H1 (cell line): ENCODE data around the gene CDC73. TPM values are rescaled to one million over a fixed set of nuclear protein-coding genes. Genes with fewer than 3 reads are reported as not detected.

Experiments used
- CTCF ChIA-PET: fragments of 300-600 bp; sonication (Branson Sonifier 250); formaldehyde crosslinking; loops from one replicate; lab custom pipeline; 2021; ENCODE audit not compliant: partially characterized antibody; lab: Charles Lee
- POLR2A ChIA-PET: fragments of 300-600 bp; sonication (Branson Sonifier 250); formaldehyde crosslinking; loops from one replicate; lab custom pipeline; 2021; ENCODE audit warnings: inconsistent platforms; ENCODE audit not compliant: partially characterized antibody; lab: Charles Lee
- DNase-seq, 2 experiments: peaks; one replicate each; pipeline versions ENCODE4 v3.0.0 to v3.0.0-alpha.2; 2010 to 2022; ENCODE audit warnings: low spot score in 2 of 2, low read depth in 1 of 2, mixed read lengths in 1 of 2
- FAIRE-seq: peaks from 2 replicates; lab custom pipeline; 2011; peaks lifted over from hg19 to GRCh38; lab: Jason Lieb, UNC
- H2AFZ ChIP-seq: 2 replicates; pipeline ENCODE4 v1.8.1; 2012; ENCODE audit warnings: low read length, inconsistent platforms
- H2AK5ac ChIP-seq: 2 replicates; pipeline ENCODE4 v1.6.1; 2013; ENCODE audit warnings: low read depth, low read length
- H2BK120ac ChIP-seq: replicated peaks from 2 replicates; pipeline ENCODE3; 2013; ENCODE audit warnings: low read depth, low read length, inconsistent platforms
- H2BK12ac ChIP-seq: 2 replicates; pipeline ENCODE4 v1.6.1; 2013; ENCODE audit warnings: low read depth, low read length
- H2BK15ac ChIP-seq: 2 replicates; pipeline ENCODE4 v1.6.1; 2013; ENCODE audit warnings: low read length
- H2BK20ac ChIP-seq: 2 replicates; pipeline ENCODE4 v1.6.1; 2013; ENCODE audit warnings: low read length
- H2BK5ac ChIP-seq: 2 replicates; pipeline ENCODE4 v1.6.1; 2013; ENCODE audit warnings: low read depth, low read length
- H3K14ac ChIP-seq: 2 replicates; pipeline ENCODE4 v1.6.1; 2013; ENCODE audit warnings: inconsistent platforms; ENCODE audit not compliant: insufficient read length
- H3K18ac ChIP-seq: 2 replicates; pipeline ENCODE4 v1.6.1; 2013; ENCODE audit warnings: low read length; ENCODE audit errors: extremely low read depth
- H3K23ac ChIP-seq: 2 replicates; pipeline ENCODE4 v1.6.1; 2013; ENCODE audit warnings: inconsistent platforms; ENCODE audit not compliant: insufficient read length
- H3K23me2 ChIP-seq: 2 replicates; pipeline ENCODE4 v1.6.1; 2013; ENCODE audit warnings: low read depth, low read length
- H3K27ac ChIP-seq: 2 replicates; pipeline ENCODE4 v1.6.1; 2011; ENCODE audit warnings: low read depth, low read length, inconsistent platforms
- H3K27me3 ChIP-seq, 4 experiments: replicated peaks in 1 of 4; 1 replicate in 1 of 4; 2 replicates in 3 of 4; pipeline versions ENCODE4 v1.6.1 to v1.8.1; 2011 to 2013; ENCODE audit warnings: low read length in 3 of 4, mild to moderate bottlenecking in 3 of 4, inconsistent platforms in 2 of 4, mixed read lengths in 2 of 4, moderate library complexity in 1 of 4; ENCODE audit not compliant: control insufficient read depth in 3 of 4, insufficient read depth in 3 of 4; ENCODE audit errors: extremely low read depth in 1 of 4
- H3K36me3 ChIP-seq, 4 experiments: 2 replicates each; pipeline versions ENCODE4 v1.6.1 to v1.8.1; 2011 to 2013; ENCODE audit warnings: mild to moderate bottlenecking in 4 of 4, low read length in 3 of 4, moderate library complexity in 2 of 4, control low read depth in 1 of 4, inconsistent platforms in 1 of 4; ENCODE audit not compliant: insufficient read depth in 4 of 4, control insufficient read depth in 2 of 4
- H3K4ac ChIP-seq: replicated peaks from 2 replicates; pipeline ENCODE3; 2013; ENCODE audit warnings: low read length, low read depth, mixed read lengths, inconsistent platforms; ENCODE audit not compliant: insufficient read length
- H3K4me1 ChIP-seq, 4 experiments: replicated peaks in 1 of 4; 1 replicate in 1 of 4; 2 replicates in 3 of 4; pipeline versions ENCODE4 v1.6.1 to v1.8.1; 2011 to 2013; ENCODE audit warnings: low read length in 3 of 4, inconsistent platforms in 2 of 4, mixed read lengths in 1 of 4; ENCODE audit not compliant: insufficient read depth in 4 of 4, control insufficient read depth in 3 of 4
- H3K4me2 ChIP-seq, 2 experiments: 2 replicates each; pipeline versions ENCODE4 v1.6.1 to v1.8.1; 2011 to 2013; ENCODE audit warnings: low read depth in 2 of 2, low read length in 2 of 2, control low read depth in 1 of 2, inconsistent platforms in 1 of 2, mild to moderate bottlenecking in 1 of 2; ENCODE audit not compliant: insufficient read depth in 1 of 2
- H3K4me3 ChIP-seq, 4 experiments: fragments of 200-600, 300-600 bp in 1 of 4; sonication (generic), shearing (Covaris generic), sonication (Bioruptor Twin) in 1 of 4; 2 replicates each; pipeline versions ENCODE4 v1.5.1 to v1.8.1; 2011 to 2016; ENCODE audit warnings: low read length in 4 of 4, low read depth in 3 of 4, control low read depth in 2 of 4, inconsistent platforms in 2 of 4, mild to moderate bottlenecking in 2 of 4, mixed read lengths in 1 of 4, moderate library complexity in 1 of 4; ENCODE audit not compliant: insufficient read depth in 2 of 4; ENCODE audit errors: extremely low read depth in 1 of 4
- H3K56ac ChIP-seq: replicated peaks from 2 replicates; pipeline ENCODE3; 2013; ENCODE audit warnings: low read depth, mild to moderate bottlenecking, mixed read lengths, low read length, inconsistent platforms; ENCODE audit not compliant: insufficient read length
- H3K79me1 ChIP-seq: 2 replicates; pipeline ENCODE4 v1.6.1; 2013; ENCODE audit warnings: low read depth, low read length, control low read depth
- H3K79me2 ChIP-seq, 2 experiments: 2 replicates each; pipeline versions ENCODE4 v1.6.1 to v1.8.1; 2012 to 2013; ENCODE audit warnings: low read length in 2 of 2, mild to moderate bottlenecking in 2 of 2, inconsistent platforms in 1 of 2; ENCODE audit not compliant: insufficient read depth in 2 of 2, control insufficient read depth in 1 of 2
- H3K9ac ChIP-seq, 4 experiments: replicated peaks in 1 of 4; 1 replicate in 1 of 4; 2 replicates in 3 of 4; pipeline versions ENCODE4 v1.6.1 to v1.8.1; 2011 to 2013; ENCODE audit warnings: low read depth in 3 of 4, low read length in 3 of 4, control low read depth in 2 of 4, mild to moderate bottlenecking in 2 of 4, moderate library complexity in 2 of 4, inconsistent platforms in 1 of 4; ENCODE audit errors: extremely low read depth in 1 of 4
- H3K9me3 ChIP-seq, 2 experiments: 2 replicates each; pipeline versions ENCODE4 v1.6.1 to v1.8.1; 2012 to 2013; ENCODE audit warnings: mild to moderate bottlenecking in 2 of 2, moderate library complexity in 2 of 2, control low read depth in 1 of 2, inconsistent platforms in 1 of 2, low read depth in 1 of 2, low read length in 1 of 2, mixed read lengths in 1 of 2; ENCODE audit not compliant: insufficient read depth in 2 of 2
- H4K20me1 ChIP-seq, 2 experiments: replicated peaks in 1 of 2; 2 replicates each; pipeline versions ENCODE3 to v1.8.1; 2011 to 2013; ENCODE audit warnings: inconsistent platforms in 2 of 2, low read length in 2 of 2, mild to moderate bottlenecking in 1 of 2; ENCODE audit not compliant: insufficient read depth in 2 of 2, control insufficient read depth in 1 of 2
- H4K5ac ChIP-seq: 2 replicates; pipeline ENCODE4 v1.6.1; 2013; ENCODE audit warnings: low read length, low read depth, mixed read lengths, inconsistent platforms; ENCODE audit not compliant: insufficient read length
- H4K8ac ChIP-seq: 2 replicates; pipeline ENCODE4 v1.8.0; 2013; ENCODE audit warnings: mild to moderate bottlenecking, moderate library complexity, low read length, inconsistent platforms; ENCODE audit not compliant: insufficient read depth; ENCODE audit errors: extremely low read depth
- H4K91ac ChIP-seq: replicated peaks from 2 replicates; pipeline ENCODE3; 2013; ENCODE audit warnings: low read length, mixed read lengths, inconsistent platforms; ENCODE audit not compliant: insufficient read length
- BCL11A ChIP-seq, 2 experiments: IDR thresholded peaks; one replicate each; pipeline ENCODE4 v1.6.1; 2011; ENCODE audit warnings: low read depth in 2 of 2, low read length in 2 of 2, mild to moderate bottlenecking in 2 of 2
- E2F6 ChIP-seq: IDR thresholded peaks from 2 replicates; pipeline ENCODE4 v1.6.1; 2012; ENCODE audit warnings: inconsistent platforms
- EGR1 ChIP-seq: IDR thresholded peaks from 2 replicates; pipeline ENCODE4 v1.6.1; 2011; ENCODE audit warnings: low read depth, low read length, borderline replicate concordance
- KDM4A ChIP-seq: IDR thresholded peaks from one replicate; pipeline ENCODE4 v1.7.1; 2012; ENCODE audit warnings: low read depth, mild to moderate bottlenecking, moderate library complexity, low read length, inconsistent platforms; ENCODE audit not compliant: severe bottlenecking
- SRF ChIP-seq: IDR thresholded peaks from 2 replicates; pipeline ENCODE4 v1.6.1; 2011; ENCODE audit warnings: mild to moderate bottlenecking, low read depth, low read length, moderate library complexity
- WGBS, 2 experiments: shearing (Covaris generic) in 1 of 2; methylation state at CpG; one replicate each; pipeline versions ENCODE4 v1.1.6 to v1.1.7; 2013 to 2015; ENCODE audit warnings: low lambda C conversion rate in 2 of 2, mixed read lengths in 2 of 2, inconsistent platforms in 1 of 2, low coverage in 1 of 2, missing lambda C conversion rate in 1 of 2; ENCODE audit not compliant: insufficient replicate concordance in 2 of 2, insufficient coverage in 1 of 2, insufficient read length in 1 of 2; ENCODE audit errors: extremely low coverage in 1 of 2, missing lambda C conversion rate in 1 of 2; 5-methylcytosine and 5-hydroxymethylcytosine counted together
- polyA plus RNA-seq, 7 experiments: library from polyadenylated mRNA; depleted of rRNA in 3 of 7; stranded (reverse) in 5 of 7; unstranded in 2 of 7; fragments of >200 nt in 5 of 7; fragments of 200-250 nt in 2 of 7; gene quantifications; 1 replicate in 5 of 7; 2 replicates in 1 of 7; 4 replicates in 1 of 7; pipeline versions ENCODE4 v1.2.1 to v1.2.3, GENCODE V29; 2011 to 2013; ENCODE audit warnings: missing spikeins in 2 of 7, mixed read lengths in 2 of 7
- total RNA-seq: library from RNA; stranded (reverse); fragmentation: NEBNext Ultra II Directional; extraction: Animal tissue kit (Norgen Biotek cat#: 25700); gene quantifications from 2 replicates; pipeline ENCODE4 v1.2.1, GENCODE V29; 2021

Gene CDC73
- total and polyA plus RNA-seq, 2 of the 8 experiments (the other 6 are each of a cell fraction or from before 2014, with no cell fraction given) = 9.8 to 64.0 TPM

- Histone ChIP-seq H4K8ac (no peak overlapping the region), H2BK120ac (no peak overlapping the region), H3K9me3 (no peaks in the 10 kb centered on the region), H3K9ac (no peak overlapping the region), H3K79me2 (peaks cover 5 to 72% of the 10 kb centered on the region in 2 experiments), H2AFZ (no peak overlapping the region), H3K23me2 (no peaks in the 10 kb centered on the region; the same call in 1 of the 2 replicates), H2BK5ac (no peak overlapping the region), H3K36me3 (peaks cover 3 to 23% (median 8%) of the 10 kb centered on the region in 4 experiments), H2BK20ac (no peak overlapping the region), H3K18ac (no peak overlapping the region), H4K5ac (no peak overlapping the region), H3K4me2 (no peak overlapping the region), H3K23ac (no peak overlapping the region), H3K56ac (no peak overlapping the region), H3K27me3 (no peaks in the 10 kb centered on the region), H3K14ac (no peak overlapping the region), H4K91ac (no peak overlapping the region), H3K4me3 (no peak overlapping the region), H3K27ac (no peak overlapping the region), H3K4ac (no peak overlapping the region), H2AK5ac (no peak overlapping the region), H3K4me1 (no peaks in the 10 kb centered on the region; a peak in 1 of 7 replicates), H3K79me1 (no peaks in the 10 kb centered on the region), H2BK15ac (no peak overlapping the region), H4K20me1 (no peaks in the 10 kb centered on the region), H2BK12ac (no peak overlapping the region)
- TF ChIP-seq KDM4A = no peak
- TF ChIP-seq BCL11A (IDR thresholded peaks at IDR 0.05; ENCODE audit: low read depth in 2 of 2, low read length in 2 of 2) = no peak
- no peak for TF ChIP-seq EGR1
- TF ChIP-seq SRF = no peak
- no peak for TF ChIP-seq E2F6
- CTCF ChIA-PET = interaction anchor here (0.7 kb wide), 1 partner anchor 337 kb away, joined by 3 read pairs; no protein-coding TSS in a partner anchor
- DNase-seq = no peak
- FAIRE-seq = no peak
- 89% methylated on average over 6 of the region's 6 CpGs; no CpG with 5 or more reads in 1 of the 2 experiments for WGBS, 2 experiments
- POLR2A ChIA-PET = interaction anchor here (1.2 kb wide), 1 partner anchor 9 kb away, joined by 3 read pairs; no protein-coding TSS in a partner anchor
Measured at GRCh38 chr1:193125369-193125768, 3.5 kb downstream of the CDC73 start.
